ENCODE measurements around the gene ZDHHC3.

Gene ZDHHC3

DNA sequence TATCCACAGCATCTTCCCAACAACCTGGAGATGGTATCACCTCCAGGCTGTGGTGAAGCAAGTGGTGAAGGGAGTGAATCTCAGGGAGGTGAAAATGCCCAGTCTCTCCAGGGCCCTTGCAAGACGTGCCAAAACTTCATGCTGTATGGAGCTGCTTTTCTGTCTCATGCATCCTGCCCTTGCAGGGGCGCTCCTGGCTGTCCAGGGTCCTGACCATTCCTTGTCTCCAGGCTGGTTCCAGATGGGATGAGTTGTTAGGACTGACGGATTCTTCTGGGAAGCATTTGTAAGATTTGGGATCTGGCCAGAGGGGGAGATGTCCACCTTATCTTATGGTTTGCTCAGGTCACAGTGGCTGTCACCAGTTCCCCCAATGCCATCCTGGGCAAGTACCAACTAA lies 85.7 kb downstream of the ZDHHC3 start:
- no peak for DNase-seq

DNA sequence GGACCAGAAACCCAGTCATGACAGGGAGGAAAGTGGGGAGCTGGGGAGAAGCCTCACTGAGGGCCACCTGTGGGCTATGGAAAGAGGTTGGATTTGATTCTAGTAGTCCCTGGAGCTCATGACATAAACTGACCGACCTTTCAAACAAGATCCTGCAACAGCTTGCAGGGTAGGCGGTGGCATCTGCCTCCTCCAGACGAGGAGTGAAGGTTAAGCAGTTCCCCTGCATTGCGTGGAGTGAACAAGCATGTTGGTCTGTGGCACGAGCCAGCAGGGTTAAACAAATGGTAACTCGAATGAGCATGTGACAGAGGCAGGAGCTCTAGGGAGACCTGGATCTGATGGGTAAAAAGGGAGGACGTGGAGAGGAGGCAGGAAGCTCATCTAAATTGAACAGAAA lies 88.9 kb downstream of the ZDHHC3 start:
- no peak for DNase-seq

DNA sequence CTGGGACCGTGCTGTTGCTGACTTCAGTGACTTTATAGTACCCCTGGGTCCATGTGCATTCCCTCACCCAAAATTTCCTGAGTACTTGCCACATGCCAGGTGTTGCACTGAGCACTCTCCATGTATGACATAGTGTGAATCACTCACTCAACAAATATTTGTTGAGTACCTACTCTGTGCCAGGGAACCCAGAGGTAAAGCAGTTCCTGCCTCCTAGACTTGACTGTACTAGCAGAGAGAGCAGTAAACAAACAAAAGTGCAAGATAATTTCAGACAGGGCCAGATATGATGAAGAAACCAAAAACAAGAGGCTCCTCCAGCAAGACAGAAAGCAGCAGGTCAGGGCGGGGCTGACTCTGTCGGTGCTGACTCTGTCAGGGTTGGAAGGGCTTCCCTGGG lies 89.4 kb downstream of the ZDHHC3 start:
- no peak for DNase-seq

DNA sequence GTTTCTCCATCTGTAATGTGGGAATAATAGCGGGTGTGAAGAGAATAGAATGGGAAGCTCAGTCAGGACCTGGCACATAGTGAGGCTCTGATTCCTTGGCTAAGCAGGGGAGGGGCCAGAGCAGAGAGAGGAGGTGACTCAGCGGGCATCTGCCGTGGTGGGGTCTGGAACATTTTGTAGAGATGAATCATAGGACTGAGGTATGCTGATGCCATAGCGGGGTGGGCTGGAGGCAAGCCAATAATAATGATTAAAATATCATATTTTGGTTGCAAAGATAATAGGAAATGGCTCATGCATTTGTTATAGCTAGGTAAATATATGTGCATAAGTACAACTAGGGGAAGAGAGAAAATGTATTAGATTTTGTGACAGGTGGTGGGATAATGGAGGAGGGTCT lies 90.4 kb downstream of the ZDHHC3 start:
- DNase-seq = no peak

DNA sequence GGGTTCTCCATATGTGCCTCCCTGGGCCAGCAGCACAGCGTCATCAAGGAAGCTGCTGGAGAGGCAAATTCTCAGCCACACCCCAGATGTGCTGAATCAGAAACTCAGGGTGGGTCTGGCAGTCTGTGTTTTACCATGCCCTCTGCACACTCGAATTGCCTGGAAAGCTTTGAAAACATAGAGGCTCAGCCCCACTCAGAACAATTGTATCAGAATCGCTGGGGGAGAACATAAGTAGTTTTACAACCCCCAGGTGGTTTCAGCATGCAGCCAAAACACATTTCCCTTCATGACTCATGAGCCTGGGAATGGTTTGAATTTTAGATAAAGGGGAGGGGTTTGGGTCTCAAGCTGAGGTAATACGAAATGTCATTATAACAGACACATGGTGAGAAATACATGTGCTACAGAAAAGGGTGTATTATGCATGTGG lies 92.0 kb downstream of the ZDHHC3 start:
- DNase-seq = no peak

DNA sequence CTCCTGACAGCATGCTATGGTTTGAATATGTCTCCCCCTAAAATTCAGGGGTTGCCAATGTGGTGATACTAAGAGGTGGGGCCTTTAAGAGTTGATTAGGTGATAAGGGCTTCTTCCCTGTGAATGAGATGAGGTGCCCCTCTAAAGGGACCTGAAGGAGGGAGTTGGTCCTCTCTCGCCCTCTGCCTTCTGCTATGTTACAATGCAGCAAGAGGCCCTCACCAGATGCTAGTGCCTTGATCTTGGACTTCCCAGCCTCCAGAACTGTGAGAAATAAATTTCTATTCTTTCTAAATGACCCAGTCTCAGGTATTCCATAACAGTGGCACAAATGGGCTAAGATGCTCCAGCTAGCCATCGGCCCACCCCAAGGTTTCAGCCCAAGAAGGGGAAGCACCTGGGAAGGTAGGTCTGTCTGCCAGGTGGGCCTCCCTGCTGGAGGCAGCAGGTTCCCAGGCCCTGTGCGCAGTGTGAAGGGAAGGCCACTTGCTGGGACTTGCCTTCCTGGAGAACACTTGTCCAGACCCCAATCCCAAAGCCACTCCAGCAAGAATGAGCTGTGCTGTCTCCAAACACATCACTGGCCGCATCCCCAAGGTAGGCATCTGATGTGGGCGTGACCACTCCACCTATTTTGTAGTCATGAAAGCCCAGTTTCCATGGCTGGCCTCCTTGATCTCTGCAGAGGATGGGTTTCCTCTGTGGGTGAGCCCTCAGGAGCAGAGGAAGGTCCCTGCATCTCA lies 92.6 kb downstream of the ZDHHC3 start:
- no peak for DNase-seq

DNA sequence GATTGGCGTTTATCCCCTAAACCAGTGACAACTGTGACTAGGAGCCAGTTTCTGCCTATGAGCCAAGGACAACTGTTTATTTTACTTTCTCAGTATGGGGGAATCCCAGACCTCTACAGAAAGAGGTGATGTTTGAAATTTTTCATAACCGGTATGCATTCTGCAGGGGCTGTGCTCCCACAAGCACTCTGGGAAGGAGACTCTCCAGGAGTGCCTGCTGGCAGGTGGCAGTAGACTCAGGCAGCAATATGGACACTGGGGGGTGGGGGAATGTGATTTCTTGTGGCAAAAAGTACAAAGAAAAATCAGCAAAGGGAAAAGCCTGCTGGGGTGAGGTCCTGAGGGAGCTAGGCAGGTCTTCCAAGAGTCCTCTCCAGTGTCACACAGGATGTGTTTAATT lies 95.7 kb downstream of the ZDHHC3 start:
- no peak for DNase-seq

DNA sequence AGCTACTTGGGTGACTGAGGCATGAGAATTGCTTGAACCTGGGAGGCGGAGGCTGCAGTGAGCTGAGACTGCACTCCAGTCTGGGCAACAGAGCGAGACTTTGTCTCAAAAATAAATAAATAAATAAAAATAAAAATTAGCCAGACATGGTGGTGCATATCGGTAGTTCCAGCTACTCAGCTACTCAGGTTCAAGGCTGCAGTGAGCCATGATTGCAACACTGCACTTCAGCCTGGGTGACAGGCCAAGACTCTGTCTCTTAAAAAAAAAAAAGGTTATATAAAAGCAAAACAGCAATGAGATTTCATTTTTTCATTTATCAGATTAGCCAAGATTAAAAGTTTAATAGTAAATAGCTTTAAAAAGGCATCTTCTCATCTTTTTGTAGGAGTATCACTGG lies 98.6 kb downstream of the ZDHHC3 start:
- DNase-seq = no peak

DNA sequence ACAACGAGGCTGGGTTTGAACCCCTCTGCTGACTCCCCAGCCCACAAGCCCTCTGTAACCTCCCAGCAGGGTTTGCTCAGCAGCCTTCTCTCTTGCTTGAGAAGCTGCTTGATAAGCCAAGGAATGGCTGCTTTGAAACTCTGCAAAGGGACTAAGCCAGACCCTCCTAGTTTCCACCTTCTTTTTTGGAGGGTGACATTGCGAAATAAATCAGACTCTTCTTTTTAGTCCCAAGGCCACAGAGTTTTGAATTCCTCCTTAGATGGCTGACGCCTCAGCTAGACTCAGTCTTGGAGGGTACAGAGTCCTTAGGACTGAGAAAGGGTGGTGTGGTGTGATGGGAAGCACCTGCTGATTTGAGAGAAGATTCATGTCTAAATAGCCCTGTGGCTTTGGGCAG lies 100.4 kb downstream of the ZDHHC3 start:
- no peak for DNase-seq

Measured in CD4-positive, alpha-beta T cell treated with Interleukin-4 for 4 hours (primary cell).